SU-DHL-6 (cell line): ENCODE data around the gene MBLAC2.

Source experiments
- H2AFZ ChIP-seq: fragments of 200-600 bp; sonication (generic); 2 replicates; pipeline ENCODE4 v1.6.1; 2014; ENCODE audit warnings: low read depth, mild to moderate bottlenecking, moderate library complexity, mixed read lengths, antibody characterized with exemption, low read length; ENCODE audit not compliant: severe bottlenecking
- H3F3A ChIP-seq: fragments of 200-600 bp; shearing (Covaris generic); 2 replicates; pipeline ENCODE4 v1.6.0; 2016; ENCODE audit warnings: antibody characterized with exemption, mild to moderate bottlenecking; ENCODE audit not compliant: insufficient read depth
- H3K27ac ChIP-seq: fragments of 200-600 bp; sonication (generic); 2 replicates; pipeline ENCODE4 v1.5.1; 2016; ENCODE audit warnings: low read depth, mild to moderate bottlenecking, low read length, moderate library complexity, mixed read lengths
- H3K27me3 ChIP-seq: fragments of 200-600 bp; sonication (generic), shearing (Covaris generic); 2 replicates; pipeline ENCODE4 v1.6.0; 2014; ENCODE audit warnings: mild to moderate bottlenecking, low read length
- H3K36me3 ChIP-seq: fragments of 200-600 bp; sonication (generic); 2 replicates; pipeline ENCODE4 v1.6.1; 2014; ENCODE audit warnings: mild to moderate bottlenecking, low read length, mixed read lengths
- H3K4me2 ChIP-seq: fragments of 300-600, 200-600 bp; shearing (Covaris generic), sonication (generic); 2 replicates; pipeline ENCODE4 v1.6.0; 2014; ENCODE audit warnings: low read length, low read depth, mild to moderate bottlenecking; ENCODE audit not compliant: poor library complexity, severe bottlenecking
- H3K4me3 ChIP-seq: fragments of 200-600 bp; sonication (generic); 2 replicates; pipeline ENCODE4 v1.5.1; 2014; ENCODE audit warnings: antibody characterized with exemption, low read length, mild to moderate bottlenecking, mixed read lengths; ENCODE audit not compliant: insufficient read depth, poor library complexity, severe bottlenecking
- H3K79me2 ChIP-seq: fragments of 200-600 bp; sonication (generic); 2 replicates; pipeline ENCODE4 v1.6.1; 2014; ENCODE audit warnings: mild to moderate bottlenecking, low read length, moderate library complexity; ENCODE audit not compliant: insufficient read depth
- H3K9ac ChIP-seq: fragments of 200-600 bp; sonication (generic); 2 replicates; pipeline ENCODE4 v1.7.0; 2014; ENCODE audit warnings: mild to moderate bottlenecking, low read length
- H3K9me2 ChIP-seq: fragments of 200-600 bp; sonication (generic); replicated peaks from 2 replicates; pipeline ENCODE4 v1.6.1; 2014; ENCODE audit warnings: low read length; ENCODE audit not compliant: insufficient read depth
- H3K9me3 ChIP-seq: fragments of 200-600 bp; sonication (generic); 2 replicates; pipeline ENCODE4 v1.6.1; 2014; ENCODE audit warnings: low read length, mixed read lengths; ENCODE audit not compliant: insufficient read depth
- H4K20me1 ChIP-seq: fragments of 200-600 bp; sonication (generic); 2 replicates; pipeline ENCODE4 v1.6.1; 2014; ENCODE audit warnings: low read depth, mild to moderate bottlenecking, antibody characterized with exemption, low read length, moderate library complexity, mixed read lengths
- EZH2phosphoT487 ChIP-seq: fragments of 200-600 bp; sonication (generic), shearing (Covaris generic); conservative IDR thresholded peaks from 2 replicates; pipeline ENCODE4 v1.6.1; 2018; ENCODE audit warnings: mild to moderate bottlenecking, antibody characterized with exemption, low read length, moderate library complexity, mixed read lengths
- TF ChIP-seq, protein P1 (sequence below): fragments of 200-600 bp; sonication (generic); IDR thresholded peaks from one replicate; pipeline ENCODE4 v1.5.1; 2017; ENCODE audit warnings: antibody characterized with exemption, mild to moderate bottlenecking, low read length, moderate library complexity; ENCODE audit not compliant: insufficient read depth, poor library complexity, severe bottlenecking

The MBLAC2 gene

GRCh38 chr5:90434116-90434714, 40.4 kb downstream of the MBLAC2 start:
- Histone ChIP-seq H3K9me3 (no peaks in the 10 kb centered on the region), H3K4me2 (no peak overlapping the region), H3K27me3 (no peaks in the 10 kb centered on the region), H3K4me3 (no peak overlapping the region), H3K9ac (no peak overlapping the region), H3K36me3 (no peaks in the 10 kb centered on the region), H3K9me2 (no peaks in the 10 kb centered on the region), H2AFZ (no peak overlapping the region), H4K20me1 (no peaks in the 10 kb centered on the region), H3F3A (no peaks in the 10 kb centered on the region), H3K79me2 (no peaks in the 10 kb centered on the region), H3K27ac (no peak overlapping the region)
- TF ChIP-seq EZH2phosphoT487 = no peak
- TF ChIP-seq, protein P1, sequence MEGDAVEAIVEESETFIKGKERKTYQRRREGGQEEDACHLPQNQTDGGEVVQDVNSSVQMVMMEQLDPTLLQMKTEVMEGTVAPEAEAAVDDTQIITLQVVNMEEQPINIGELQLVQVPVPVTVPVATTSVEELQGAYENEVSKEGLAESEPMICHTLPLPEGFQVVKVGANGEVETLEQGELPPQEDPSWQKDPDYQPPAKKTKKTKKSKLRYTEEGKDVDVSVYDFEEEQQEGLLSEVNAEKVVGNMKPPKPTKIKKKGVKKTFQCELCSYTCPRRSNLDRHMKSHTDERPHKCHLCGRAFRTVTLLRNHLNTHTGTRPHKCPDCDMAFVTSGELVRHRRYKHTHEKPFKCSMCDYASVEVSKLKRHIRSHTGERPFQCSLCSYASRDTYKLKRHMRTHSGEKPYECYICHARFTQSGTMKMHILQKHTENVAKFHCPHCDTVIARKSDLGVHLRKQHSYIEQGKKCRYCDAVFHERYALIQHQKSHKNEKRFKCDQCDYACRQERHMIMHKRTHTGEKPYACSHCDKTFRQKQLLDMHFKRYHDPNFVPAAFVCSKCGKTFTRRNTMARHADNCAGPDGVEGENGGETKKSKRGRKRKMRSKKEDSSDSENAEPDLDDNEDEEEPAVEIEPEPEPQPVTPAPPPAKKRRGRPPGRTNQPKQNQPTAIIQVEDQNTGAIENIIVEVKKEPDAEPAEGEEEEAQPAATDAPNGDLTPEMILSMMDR = peak; percentile 61

GRCh38 chr5:90424245-90424644, 50.3 kb downstream of the MBLAC2 start:
- H3K27me3 ChIP-seq = no peaks in the 10 kb centered on the region
- H3F3A ChIP-seq = no peaks in the 10 kb centered on the region
- H2AFZ ChIP-seq = no peak overlapping the region
- H3K4me2 ChIP-seq = no peak overlapping the region
- no peak overlapping the region for H3K4me3 ChIP-seq
- H3K9ac ChIP-seq = no peak overlapping the region
- no peak for TF ChIP-seq EZH2phosphoT487
- TF ChIP-seq, protein P1 = no peak
- no peak overlapping the region for H3K27ac ChIP-seq
- H4K20me1 ChIP-seq = no peaks in the 10 kb centered on the region
- no peaks in the 10 kb centered on the region for H3K9me3 ChIP-seq
- no peaks in the 10 kb centered on the region for H3K79me2 ChIP-seq
- H3K36me3 ChIP-seq = no peaks in the 10 kb centered on the region
- H3K9me2 ChIP-seq = no peaks in the 10 kb centered on the region

GRCh38 chr5:90421136-90421535, 53.4 kb downstream of the MBLAC2 start:
- Histone ChIP-seq H3K36me3 (no peaks in the 10 kb centered on the region), H3K9me3 (no peaks in the 10 kb centered on the region), H4K20me1 (no peaks in the 10 kb centered on the region), H3K27me3 (no peaks in the 10 kb centered on the region), H2AFZ (no peak overlapping the region), H3K4me2 (no peak overlapping the region), H3K9ac (no peak overlapping the region), H3F3A (no peaks in the 10 kb centered on the region), H3K27ac (no peak overlapping the region), H3K9me2 (no peaks in the 10 kb centered on the region), H3K4me3 (no peak overlapping the region), H3K79me2 (no peaks in the 10 kb centered on the region)
- TF ChIP-seq, protein P1 = no peak
- no peak for TF ChIP-seq EZH2phosphoT487
